GM12801 (cell line): ENCODE measurements around the gene PTTG1IP.

Experiments
- TF ChIP-seq, protein P1 (sequence below): IDR thresholded peaks from one replicate; pipeline ENCODE4 v1.5.1; 2011; ENCODE audit warnings: control low read depth; ENCODE audit not compliant: insufficient read length; ENCODE audit errors: extremely low read depth

The PTTG1IP gene

DNA sequence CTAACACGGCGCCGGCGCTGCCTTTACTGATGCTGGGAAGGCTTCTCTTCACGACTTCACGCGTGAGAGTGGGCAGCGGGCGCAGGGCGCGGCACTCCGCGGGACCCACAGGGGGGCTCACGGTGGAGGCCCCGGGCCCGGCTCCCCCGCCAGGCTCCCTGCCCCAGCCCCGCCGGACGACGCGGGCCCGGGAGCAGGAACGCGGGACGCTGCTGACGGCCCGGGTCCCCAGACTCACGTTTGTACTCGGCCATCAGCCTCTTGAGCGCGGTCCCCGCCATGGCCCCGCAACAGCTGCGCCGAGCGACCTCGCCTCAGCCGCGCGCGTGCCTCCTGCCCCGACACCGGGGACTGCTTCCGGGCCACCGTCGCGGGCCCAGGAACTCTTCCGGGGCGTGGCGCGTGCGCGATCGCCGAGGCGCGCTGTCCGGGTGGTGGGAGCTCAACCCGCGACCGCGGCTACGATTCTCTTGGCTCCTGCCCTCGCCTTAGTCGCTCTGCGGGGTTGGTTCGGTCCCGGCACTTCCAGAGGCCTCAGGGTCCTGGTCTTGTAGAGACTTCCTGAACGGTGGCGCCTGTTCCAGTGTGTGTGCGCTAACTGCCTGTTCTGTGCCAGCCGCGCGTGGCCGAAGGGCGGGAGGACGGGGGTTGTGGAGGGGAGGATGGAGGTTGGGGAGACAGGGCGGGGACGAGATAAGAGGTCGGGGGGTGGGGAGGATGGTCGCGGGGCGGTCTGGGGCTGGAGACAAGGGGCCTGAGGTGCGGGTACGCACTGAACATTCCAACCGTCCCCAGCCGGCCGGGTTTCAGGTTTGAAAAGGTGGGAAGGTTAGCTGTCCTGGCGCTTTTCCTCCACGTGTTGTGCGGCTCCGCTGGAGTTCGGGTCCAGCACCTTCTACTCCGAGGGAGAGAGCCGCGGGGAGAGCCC, 71.8 kb downstream of the PTTG1IP start, which contains the start of gene UBE2G2:
Gene UBE2G2, minus strand, starts transcription at position 353 of the 928 bp plus-strand sequence. Its CDS starts 72 bp downstream, at position 281.
- TF ChIP-seq, protein P1, sequence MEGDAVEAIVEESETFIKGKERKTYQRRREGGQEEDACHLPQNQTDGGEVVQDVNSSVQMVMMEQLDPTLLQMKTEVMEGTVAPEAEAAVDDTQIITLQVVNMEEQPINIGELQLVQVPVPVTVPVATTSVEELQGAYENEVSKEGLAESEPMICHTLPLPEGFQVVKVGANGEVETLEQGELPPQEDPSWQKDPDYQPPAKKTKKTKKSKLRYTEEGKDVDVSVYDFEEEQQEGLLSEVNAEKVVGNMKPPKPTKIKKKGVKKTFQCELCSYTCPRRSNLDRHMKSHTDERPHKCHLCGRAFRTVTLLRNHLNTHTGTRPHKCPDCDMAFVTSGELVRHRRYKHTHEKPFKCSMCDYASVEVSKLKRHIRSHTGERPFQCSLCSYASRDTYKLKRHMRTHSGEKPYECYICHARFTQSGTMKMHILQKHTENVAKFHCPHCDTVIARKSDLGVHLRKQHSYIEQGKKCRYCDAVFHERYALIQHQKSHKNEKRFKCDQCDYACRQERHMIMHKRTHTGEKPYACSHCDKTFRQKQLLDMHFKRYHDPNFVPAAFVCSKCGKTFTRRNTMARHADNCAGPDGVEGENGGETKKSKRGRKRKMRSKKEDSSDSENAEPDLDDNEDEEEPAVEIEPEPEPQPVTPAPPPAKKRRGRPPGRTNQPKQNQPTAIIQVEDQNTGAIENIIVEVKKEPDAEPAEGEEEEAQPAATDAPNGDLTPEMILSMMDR: no peak

DNA sequence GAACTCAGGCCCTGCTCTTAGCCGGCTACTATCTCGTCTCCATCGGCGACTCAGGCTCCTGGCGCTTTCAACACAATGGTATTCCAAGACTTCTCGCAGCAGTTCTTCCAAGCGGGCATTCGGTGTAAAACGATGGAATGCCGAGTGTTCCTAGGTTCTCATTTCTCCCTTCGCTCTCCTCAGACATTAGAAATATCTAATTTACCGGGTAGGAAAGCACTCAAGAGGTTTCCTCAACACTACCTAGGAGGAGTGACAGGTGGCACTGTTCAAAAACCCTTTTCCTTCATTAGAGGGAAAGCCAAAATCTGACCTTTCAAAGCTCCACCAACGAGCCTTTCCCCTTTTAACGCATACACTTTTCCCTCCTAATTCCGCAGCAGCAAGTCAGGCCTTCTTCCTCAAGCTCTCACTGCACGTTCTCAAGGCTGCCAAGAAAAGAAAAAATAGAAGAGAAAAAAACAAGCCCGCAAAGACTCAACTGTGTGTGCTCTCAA, 72.5 kb downstream of the PTTG1IP start:
- TF ChIP-seq, protein P1: no peak

DNA sequence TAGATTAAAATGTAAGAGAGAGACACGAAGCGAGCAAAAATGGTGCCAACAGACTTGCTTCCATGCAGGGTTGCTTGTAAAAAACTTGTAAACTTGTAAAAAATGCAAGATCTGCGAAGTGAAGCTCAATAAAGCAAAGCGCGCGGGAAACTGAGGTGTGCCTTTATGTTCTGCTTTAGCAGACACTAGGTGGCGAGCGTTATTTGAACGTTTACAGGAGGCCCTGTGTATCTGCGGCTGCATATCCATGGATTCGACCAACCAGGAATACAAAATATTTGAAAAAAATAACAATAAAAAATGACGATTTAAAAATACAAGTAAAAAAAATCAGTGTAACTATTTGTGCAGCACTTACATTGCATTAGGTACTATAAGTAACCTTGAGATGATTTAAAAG, 73.4 kb downstream of the PTTG1IP start:
- TF ChIP-seq, protein P1: no peak

DNA sequence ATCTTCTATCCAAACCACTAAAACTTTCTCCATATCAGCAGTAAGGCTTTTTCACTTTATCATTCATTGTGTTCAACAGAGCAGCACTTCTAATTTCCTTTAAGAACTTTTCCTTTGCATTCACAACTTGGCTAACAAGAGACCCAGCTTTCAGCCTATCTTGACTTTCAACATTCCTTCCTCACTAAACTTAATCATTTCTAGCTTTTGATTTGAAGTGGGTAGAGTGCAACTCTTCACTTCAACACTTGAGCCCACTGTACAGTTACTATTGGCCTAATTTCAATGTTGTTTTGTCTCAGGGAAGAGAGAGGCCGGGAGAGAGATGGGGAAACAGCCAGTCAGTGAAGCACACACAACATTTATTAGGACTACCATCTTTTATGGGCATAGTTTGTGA, 73.8 kb downstream of the PTTG1IP start:
- TF ChIP-seq, protein P1: no peak
